IMR-90 (cell line): ENCODE data around the gene HSD17B3.

Experiments used
- CTCF ChIP-seq: conservative IDR thresholded peaks from 2 replicates; pipeline ENCODE4 v1.5.1; 2012; ENCODE audit warnings: mild to moderate bottlenecking, low read depth, low read length, improper control_type of control experiment
- ELK1 ChIP-seq: fragments of 150-350 bp; IDR thresholded peaks from 2 replicates; pipeline ENCODE4 v1.6.1; 2016; ENCODE audit warnings: low read depth, mild to moderate bottlenecking, low read length, moderate library complexity, borderline replicate concordance
- FOS ChIP-seq: fragments of 150-350 bp; IDR thresholded peaks from 2 replicates; pipeline ENCODE4 v1.6.1; 2016; ENCODE audit warnings: low read depth, low read length
- MAFK ChIP-seq: IDR thresholded peaks from 2 replicates; pipeline ENCODE4 v1.6.1; 2012; ENCODE audit warnings: low read depth, low read length, improper control_type of control experiment
- NFE2L2 ChIP-seq: fragments of 150-350 bp; IDR thresholded peaks from 2 replicates; pipeline ENCODE4 v1.6.1; 2016; ENCODE audit warnings: low read depth, mild to moderate bottlenecking, low read length
- RFX5 ChIP-seq: IDR thresholded peaks from 2 replicates; pipeline ENCODE4 v1.8.0; 2012; ENCODE audit warnings: low read depth, mild to moderate bottlenecking, low read length, moderate library complexity

- TF ChIP-seq ELK1 (no peak), MAFK (no peak), NFE2L2 (no peak), CTCF (no peak), FOS (no peak), RFX5 (no peak)
These were observed 115.4 kb downstream of the HSD17B3 start for GRCh38 chr9:96186591-96187011.
